Activated CD8-positive, alpha-beta memory T cell treated with anti-CD3 and anti-CD28 coated beads, Interleukin-2, amount 10 ng/mL, durations not matched to agents 7 days and 5 days (primary cell): Measurements from ENCODE around the gene CCDC195. TPM values are rescaled to one million over a fixed set of nuclear protein-coding genes. Genes with fewer than 3 reads are reported as not detected.

ENCODE experiments used
- total RNA-seq, 2 experiments: library from RNA; stranded (reverse); gene quantifications; one replicate each; pipeline ENCODE4 v1.2.3, GENCODE V29; 2021

The CCDC195 gene
- total RNA-seq, 2 experiments from 2014 or later, result not detected

Other genes with a start within 250 kb of the CCDC195 start
- gene CUL3, start 131.0 kb downstream of the CCDC195 start, total RNA-seq, result 10 to 100 TPM; 72.2 to 79.8 TPM